Left kidney (tissue), 2 donors: ENCODE data around the gene KIF2A. TPM values are rescaled to one million over a fixed set of nuclear protein-coding genes. Genes with fewer than 3 reads are reported as not detected.
A peak's percentile ranks its signal among the peaks of the same experiment; 100 is the strongest.

Experiments used
- DNase-seq: peaks from one replicate; pipeline ENCODE4 v3.0.0-alpha.2; 2013
- polyA plus RNA-seq: library from polyadenylated mRNA; unstranded; fragments of 120-200 nt; gene quantifications from one replicate; pipeline ENCODE4 v1.2.1, GENCODE V29; 2013; ENCODE audit not compliant: insufficient read length

KIF2A gene
- polyA plus RNA-seq, 1 donor: 69.6 TPM

- no peak for DNase-seq
These were observed 21.4 kb downstream of the KIF2A start for GRCh38 chr5:62327138-62328053.

DNA sequence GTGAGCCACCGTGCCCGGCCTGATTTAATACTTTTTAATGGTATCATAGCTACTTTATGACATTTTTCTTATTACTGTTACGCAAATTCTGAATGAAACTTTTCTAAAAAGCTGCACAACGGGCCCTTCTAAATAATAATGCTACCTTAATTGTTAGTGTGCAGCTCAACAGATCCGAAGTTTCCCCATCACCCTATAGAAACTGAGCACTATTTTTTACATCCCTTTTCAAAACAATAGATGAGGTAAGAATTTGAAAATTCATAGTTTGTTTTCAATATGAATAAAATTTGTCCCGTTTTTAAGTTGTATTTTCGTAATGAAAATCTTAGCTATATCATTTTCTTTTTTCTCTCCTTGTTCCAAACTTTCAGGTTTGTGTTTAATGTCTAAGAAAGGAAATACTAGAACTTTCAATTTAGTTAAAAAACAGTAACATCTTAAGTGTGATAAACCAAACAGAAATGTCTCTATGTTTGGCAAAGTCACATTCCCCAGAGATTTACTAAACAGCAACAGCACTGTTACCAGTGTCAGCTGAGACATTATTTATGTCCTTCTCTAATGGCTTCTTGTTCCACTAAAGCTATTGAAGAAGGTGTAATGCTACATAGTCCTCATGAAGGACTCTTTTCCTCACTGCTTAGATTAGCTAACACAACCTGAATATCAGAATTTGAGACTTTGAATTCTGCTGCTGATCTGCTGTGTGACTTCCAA lies 22.9 kb downstream of the KIF2A start:
- peak; percentile 21 for DNase-seq

GRCh38 chr5:62330302-62330701 lies 24.3 kb downstream of the KIF2A start:
- DNase-seq: no peak

DNA sequence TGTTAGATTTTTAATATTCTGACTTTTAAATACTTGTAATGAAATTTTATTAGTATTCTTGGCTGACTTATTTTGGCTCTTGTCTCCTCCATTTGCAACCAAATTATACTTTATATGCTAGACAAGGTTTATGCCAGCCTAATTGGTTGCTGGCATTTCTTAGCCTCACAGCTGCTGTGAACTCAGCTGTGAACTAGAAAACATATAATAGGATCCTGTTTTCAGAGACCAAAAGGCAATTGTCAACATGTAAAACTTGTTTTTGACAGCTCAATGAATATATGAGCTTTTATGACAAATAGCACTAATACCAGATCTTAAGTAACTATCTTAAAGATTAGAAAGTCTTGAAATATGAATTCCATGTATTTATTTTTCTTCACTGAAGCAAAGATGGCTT lies 25.9 kb downstream of the KIF2A start:
- no peak for DNase-seq

GRCh38 chr5:62333250-62333794 lies 27.3 kb downstream of the KIF2A start:
- no peak for DNase-seq

DNA sequence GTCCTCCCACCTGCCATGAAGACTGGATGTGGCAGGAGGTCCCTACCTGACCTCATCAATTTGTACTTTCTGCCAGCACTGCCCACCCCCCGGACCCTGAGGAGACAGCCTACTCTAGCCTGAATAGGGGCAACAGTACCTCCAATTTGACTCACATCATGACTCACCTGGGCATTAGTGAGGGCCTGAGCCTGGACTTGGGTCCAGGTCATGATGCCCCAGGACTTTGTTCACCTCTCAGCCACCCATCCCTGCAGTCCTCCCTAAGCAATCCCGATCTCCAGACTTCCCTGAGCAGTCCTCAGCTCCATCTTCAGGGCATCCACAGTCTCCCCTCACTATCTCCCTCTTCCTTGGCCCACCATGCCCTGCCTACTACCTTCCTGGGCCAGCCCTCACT lies 28.1 kb downstream of the KIF2A start:
- no peak for DNase-seq

DNA sequence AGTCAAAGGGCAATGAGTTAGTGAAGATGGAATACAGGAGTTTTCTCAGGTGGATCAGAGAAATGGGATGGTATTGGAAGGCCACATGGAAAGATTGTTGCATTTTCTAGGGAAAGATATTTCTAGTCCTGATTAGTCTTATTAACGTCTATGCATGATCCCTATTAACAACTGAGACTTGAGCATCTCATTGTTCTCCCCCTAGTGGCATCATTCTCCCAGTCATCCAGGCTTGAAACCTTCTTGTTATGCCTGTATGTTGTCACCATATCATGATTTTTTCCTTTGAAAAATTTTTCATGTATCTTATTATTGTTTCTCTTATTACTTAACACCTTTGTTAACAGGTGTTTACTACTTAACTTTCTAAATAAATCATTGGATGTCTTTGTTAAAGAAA lies 34.4 kb downstream of the KIF2A start:
- DNase-seq: no peak

- no peak for DNase-seq
These were observed 35.0 kb downstream of the KIF2A start for GRCh38 chr5:62340979-62341378.

DNA sequence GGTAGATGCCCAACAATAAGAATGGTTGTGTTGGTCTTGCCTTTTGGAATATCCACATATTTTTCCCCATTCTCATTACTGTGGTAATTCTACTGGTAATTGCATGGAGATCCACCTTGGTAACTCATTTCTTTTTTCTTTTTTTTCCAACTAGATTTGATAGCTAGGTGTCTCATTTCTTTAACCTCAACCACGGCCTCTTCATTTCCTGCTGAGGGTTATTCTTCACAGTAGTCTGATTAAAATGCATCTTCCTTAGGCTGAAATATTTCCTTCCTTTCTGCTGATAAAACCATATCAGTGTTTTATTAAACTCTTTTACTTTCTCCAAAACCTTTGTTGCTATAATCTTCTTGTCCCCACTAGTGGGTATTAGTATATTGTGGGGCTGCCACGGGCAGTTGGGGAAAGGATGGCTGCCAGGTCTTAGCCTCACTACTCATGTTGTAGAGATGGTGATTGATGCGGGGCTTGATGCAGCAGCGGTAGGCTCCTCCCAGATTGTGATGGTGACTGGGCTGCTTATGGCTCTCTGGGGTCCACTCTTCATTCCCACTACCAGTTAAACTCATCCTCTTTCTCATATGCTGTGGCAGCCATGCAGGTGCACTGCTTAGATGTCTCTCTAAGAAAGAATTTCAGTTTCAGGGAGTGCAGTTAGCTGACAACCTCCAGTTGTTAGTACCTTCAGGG lies 35.9 kb downstream of the KIF2A start:
- DNase-seq: no peak

DNA sequence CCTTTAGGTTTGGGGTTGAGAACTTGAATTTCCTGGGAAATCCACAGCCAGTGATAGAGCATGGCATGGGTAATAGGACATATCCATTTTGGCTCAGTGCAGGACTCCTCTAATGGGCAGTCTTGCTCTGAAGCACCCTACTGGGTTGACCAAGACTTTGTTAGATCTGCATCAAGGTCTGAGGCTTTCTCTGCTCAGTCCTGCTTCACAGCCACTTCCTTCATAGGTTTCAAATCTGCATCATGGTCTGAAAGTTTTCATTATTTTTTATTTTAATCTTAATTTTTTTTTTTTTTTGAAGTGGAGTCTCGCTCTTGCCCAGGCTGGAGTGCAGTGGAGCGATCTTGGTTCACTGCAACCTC lies 36.5 kb downstream of the KIF2A start:
- DNase-seq: no peak

DNA sequence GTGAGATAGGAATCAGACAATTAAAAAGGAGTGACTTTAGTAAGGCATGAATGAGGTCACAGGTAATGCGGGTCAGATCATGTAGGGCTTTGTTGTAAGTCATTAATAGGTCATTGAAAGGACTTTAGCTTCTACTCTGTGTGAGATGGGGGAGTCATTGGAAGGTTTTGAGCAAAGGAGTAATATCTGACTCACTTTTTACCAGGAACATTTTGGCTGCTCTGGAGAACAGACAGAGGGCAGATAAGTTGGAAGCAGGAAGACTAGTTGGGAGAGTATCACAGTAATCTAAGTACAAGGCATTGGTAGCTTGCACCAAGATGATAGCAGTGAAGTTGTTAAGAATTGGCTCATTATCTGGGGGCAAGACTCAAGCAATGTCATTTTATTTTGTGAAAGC lies 37.4 kb downstream of the KIF2A start:
- DNase-seq: no peak

GRCh38 chr5:62346748-62347147 lies 40.7 kb downstream of the KIF2A start:
- peak; percentile 8 for DNase-seq

DNA sequence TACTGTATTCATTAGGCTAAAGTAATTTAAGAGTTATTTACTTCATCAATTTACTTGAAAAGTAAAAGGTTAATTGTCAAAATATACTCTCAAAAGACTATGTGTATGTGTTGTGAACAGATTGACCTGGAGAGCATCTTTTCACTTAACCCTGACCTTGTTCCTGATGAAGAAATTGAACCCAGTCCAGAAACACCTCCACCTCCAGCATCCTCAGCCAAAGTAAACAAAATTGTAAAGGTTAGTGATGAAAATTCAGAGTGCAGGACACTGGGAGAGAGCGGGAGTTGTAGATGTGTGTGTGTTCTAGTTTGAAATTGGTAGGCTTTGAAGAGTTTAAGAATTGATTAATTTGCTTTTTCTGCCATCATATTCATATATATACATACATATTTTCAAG lies 41.9 kb downstream of the KIF2A start:
- DNase-seq: no peak

DNA sequence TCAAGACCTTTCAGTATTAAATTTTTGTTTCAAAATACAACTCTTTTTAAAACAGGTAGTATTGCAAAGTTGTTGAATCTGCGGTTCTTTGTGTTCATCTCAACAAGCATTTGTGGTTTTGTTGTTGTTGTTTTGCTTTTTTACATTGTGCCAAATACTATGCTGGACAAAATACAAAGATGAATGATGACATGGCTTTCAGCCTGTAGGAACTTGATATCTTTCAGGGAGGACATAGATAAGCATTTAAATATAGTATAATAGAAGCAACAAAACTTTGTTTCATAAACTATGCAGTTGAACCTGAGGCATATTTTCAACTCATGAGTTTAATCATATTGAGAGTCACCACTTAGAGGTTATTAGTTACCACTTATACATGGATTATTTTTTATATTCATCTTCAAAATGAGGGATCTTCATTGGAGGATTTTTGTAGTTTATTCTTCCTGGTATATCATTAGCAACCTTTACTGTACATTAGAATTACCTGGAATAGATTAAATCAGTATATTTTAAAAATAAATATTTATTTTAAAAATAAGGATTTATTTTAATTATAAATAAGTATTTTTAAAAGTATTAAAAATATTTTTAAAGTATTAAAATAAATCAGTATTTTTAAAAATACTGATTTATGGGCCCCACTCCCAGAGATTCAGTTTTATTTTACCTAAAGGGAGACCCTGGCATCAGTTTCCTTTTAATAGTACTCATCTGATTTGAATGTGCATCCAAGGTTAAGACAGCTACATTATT lies 42.9 kb downstream of the KIF2A start:
- DNase-seq: no peak

DNA sequence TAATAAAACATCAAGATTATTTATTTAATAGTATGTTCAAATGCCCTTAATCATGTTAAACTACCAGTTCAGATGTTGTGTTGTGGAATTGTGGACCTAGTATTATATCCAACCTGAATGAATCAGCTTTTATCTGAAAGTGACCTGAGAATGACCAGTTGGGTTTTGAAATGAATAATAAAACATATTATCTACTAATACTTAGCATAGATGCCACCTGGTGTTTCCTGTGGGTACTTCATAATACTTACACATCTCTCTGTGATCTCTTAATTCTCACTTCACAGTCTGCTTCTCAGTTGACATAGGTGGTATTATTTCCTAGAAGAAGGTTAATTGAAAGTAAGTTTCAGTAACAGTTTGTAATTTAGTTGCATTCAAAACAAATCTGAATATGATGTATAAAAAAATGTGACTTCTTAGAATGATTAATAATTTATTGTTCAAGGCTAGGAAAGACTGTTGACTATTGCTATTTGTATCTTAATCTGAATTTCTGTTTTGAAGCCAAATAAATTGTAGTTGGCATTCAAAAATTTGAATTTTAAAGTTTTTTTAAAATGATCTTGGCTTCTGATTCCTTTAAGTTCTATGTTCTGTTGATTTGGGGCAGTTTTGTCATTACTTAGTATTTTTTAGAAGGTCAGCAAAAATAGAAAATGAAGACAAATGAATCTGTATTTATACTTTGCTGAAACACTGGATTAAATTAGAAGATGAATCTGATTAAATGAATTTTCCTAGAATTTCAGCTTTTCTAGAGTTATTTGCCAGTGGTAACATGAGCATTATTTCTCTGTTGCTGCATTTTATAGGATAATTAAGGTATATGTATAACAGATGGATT lies 48.2 kb downstream of the KIF2A start:
- peak; percentile 32 for DNase-seq

- no peak for DNase-seq
These were observed 56.7 kb downstream of the KIF2A start for GRCh38 chr5:62362701-62363100.

DNA sequence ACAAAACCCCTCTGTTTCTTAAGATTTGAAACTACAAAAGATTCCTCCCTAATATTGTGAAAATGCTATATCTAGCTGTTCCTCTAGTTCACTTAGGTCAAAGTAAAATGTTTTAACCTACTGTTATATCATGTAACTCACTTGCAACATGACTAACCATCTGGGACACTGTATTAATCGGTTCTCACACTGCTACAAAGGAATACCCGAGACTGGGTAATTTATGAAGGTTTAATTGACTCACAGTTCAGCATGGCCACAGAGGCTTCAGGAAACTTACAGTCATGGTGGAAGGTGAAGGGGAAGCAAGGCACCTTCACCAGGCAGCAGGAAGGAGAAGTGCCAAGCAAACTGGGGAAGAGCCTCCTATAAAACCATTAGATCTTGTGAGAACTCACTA lies 63.0 kb downstream of the KIF2A start:
- no peak for DNase-seq

DNA sequence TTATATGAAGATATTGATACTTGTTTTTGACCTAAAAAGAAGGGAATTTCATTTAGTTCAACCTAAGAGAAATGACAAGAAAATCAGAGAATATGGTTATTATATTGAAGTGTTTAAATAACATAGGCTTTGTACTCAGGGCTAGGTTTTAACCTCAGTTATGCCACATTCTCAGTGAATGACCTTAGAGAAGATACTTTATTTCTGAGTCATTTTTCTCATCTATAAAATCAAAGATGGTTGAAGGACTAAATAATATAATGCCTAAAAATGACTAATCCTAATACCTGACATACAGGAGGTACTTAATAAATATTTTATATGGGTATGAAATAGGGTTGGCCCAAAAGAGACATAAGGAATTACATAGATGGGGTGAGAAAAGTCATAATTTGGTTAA lies 65.4 kb downstream of the KIF2A start:
- DNase-seq: no peak

- no peak for DNase-seq
These were observed 66.6 kb downstream of the KIF2A start for GRCh38 chr5:62372600-62372999.

DNA sequence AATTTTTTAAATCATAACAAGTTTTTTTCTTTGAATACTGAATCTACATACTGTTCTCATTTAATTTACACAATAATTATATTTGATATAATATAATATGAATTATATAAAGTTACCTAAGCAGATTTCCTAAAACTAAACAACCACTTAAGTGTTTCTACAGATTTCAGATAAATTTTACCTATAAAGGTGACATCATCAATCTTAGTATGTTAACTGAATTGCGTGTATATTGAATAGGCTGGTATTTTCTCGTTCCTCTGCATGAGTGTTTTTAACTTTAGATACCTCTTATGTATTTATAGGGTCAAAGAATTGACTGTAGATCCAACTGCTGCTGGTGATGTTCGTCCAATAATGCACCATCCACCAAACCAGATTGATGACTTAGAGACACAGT lies 67.4 kb downstream of the KIF2A start:
- no peak for DNase-seq

DNA sequence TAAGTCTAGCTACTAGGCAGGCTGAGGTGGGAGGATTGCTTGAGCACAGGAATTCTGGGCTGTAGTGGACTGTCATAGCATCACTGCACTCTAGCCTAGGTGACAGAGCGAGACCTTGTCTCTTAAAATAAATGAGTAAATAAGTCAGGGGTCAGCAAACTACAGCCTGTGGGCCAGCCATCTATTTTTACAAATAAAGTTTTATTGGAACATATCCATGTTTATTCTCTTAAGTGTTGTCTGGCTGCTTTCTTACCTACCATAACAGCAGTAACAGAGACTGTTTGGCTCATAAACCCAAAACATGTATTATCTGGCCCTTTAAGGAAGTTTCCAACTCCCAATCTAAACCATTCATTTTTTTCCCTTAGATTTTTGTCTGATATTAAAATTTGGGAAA lies 68.1 kb downstream of the KIF2A start:
- no peak for DNase-seq
